Measurements from ENCODE around the gene ZNF12. TPM values are rescaled to one million over a fixed set of nuclear protein-coding genes. Genes with fewer than 3 reads are reported as not detected.

ZNF12 gene
- total RNA-seq, 1 donor from 2014 or later, result 25.0 TPM

- Histone ChIP-seq H3K27ac (no peak overlapping the region), H3K9me3 (no peaks in the 10 kb centered on the region), H3K36me3 (no peaks in the 10 kb centered on the region), H3K27me3 (peaks cover 9% of the 10 kb centered on the region), H3K4me1 (no peaks in the 10 kb centered on the region), H3K4me3 (no peak overlapping the region)
- ATAC-seq (no peak), DNase-seq (no peak)
- intact Hi-C loops (cut with DNase I), result no loop called here
- TF ChIP-seq, protein P1, sequence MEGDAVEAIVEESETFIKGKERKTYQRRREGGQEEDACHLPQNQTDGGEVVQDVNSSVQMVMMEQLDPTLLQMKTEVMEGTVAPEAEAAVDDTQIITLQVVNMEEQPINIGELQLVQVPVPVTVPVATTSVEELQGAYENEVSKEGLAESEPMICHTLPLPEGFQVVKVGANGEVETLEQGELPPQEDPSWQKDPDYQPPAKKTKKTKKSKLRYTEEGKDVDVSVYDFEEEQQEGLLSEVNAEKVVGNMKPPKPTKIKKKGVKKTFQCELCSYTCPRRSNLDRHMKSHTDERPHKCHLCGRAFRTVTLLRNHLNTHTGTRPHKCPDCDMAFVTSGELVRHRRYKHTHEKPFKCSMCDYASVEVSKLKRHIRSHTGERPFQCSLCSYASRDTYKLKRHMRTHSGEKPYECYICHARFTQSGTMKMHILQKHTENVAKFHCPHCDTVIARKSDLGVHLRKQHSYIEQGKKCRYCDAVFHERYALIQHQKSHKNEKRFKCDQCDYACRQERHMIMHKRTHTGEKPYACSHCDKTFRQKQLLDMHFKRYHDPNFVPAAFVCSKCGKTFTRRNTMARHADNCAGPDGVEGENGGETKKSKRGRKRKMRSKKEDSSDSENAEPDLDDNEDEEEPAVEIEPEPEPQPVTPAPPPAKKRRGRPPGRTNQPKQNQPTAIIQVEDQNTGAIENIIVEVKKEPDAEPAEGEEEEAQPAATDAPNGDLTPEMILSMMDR (IDR thresholded peaks at IDR 0.05), result no peak
These were observed 7.6 kb upstream of the ZNF12 start for GRCh38 chr7:6714360-6714759.

DNA sequence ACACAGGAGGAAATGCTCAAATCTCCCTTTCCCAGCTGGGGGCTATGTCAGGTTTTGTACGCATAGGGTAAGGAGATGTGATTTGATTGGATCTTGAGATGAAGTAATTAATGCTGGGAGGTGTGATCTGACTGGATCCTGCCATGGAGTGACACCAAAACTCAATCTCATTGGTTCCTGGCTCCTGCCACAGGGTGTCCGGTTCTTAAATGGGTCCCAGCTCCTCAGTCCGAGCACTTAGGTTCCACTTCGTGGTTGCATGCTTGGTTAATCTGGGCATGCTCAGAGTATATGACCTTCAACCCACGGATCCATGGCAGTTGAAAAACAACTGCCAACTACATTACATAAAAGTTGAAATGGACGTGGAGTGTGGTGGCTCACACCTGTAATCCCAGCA is 3.1 kb upstream of the ZNF12 start:
- intact Hi-C loops (cut with DNase I), result no loop called here
- TF ChIP-seq, protein P1 (IDR thresholded peaks at IDR 0.05), result no peak

GRCh38 chr7:6708304-6708703 is 1.6 kb upstream of the ZNF12 start:
- TF ChIP-seq, protein P1 (IDR thresholded peaks at IDR 0.05), result no peak
- Histone ChIP-seq H3K27me3 (peaks cover 9% of the 10 kb centered on the region), H3K9me3 (no peaks in the 10 kb centered on the region), H3K4me1 (peaks cover 26% of the 10 kb centered on the region), H3K27ac (no peak overlapping the region), H3K4me3 (no peak overlapping the region), H3K36me3 (peaks cover 17% of the 10 kb centered on the region)
- ATAC-seq (no peak), DNase-seq (no peak)
- intact Hi-C loops (cut with DNase I), result no loop called here

More for the DNA sequence above, 3.1 kb upstream of the ZNF12 start:
- H3K9me3 ChIP-seq, result no peaks in the 10 kb centered on the region
- H3K27me3 ChIP-seq, result peaks cover 9% of the 10 kb centered on the region
- no peak overlapping the region for H3K4me3 ChIP-seq
- H3K4me1 ChIP-seq, result peaks cover 16% of the 10 kb centered on the region
- DNase-seq (no peak), ATAC-seq (no peak)
- H3K36me3 ChIP-seq, result peaks cover 2% of the 10 kb centered on the region
- no peak overlapping the region for H3K27ac ChIP-seq

GRCh38 chr7:6705959-6706665 is 635 bp downstream of the ZNF12 start:
- DNase-seq (peak; percentile 77), ATAC-seq (peak; percentile 12)
- no peaks in the 10 kb centered on the region for H3K9me3 ChIP-seq
- peak overlapping the region; percentile 95 for H3K4me3 ChIP-seq
- peaks cover 30% of the 10 kb centered on the region for H3K4me1 ChIP-seq
- peaks cover 7% of the 10 kb centered on the region for H3K27me3 ChIP-seq
- H3K27ac ChIP-seq, result peak overlapping the region; percentile 86
- H3K36me3 ChIP-seq, result peaks cover 28% of the 10 kb centered on the region
- intact Hi-C loops (cut with DNase I), result no loop called here
- TF ChIP-seq, protein P1 (IDR thresholded peaks at IDR 0.05), result no peak

DNA sequence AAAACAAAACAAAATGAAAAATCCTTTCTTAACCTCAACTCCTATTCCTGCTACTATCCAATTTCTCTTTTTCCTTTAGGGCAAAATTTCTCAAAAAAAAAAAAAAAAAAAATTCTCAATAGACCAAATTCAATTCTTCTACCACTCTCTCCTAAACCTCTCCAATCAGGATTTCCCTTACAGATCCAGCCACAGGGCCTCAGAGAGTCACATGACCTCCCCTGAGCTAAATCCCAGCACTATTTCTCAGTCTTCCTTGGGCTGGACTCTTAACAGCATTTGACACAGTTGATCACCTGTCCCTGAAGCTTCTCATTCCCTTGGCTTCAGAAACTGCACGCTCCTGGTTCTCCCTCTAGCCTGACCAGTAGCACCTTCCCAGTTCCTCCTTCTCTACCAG is 4.9 kb downstream of the ZNF12 start:
- no peaks in the 10 kb centered on the region for H3K27me3 ChIP-seq
- H3K9me3 ChIP-seq, result peaks cover 11% of the 10 kb centered on the region
- intact Hi-C loops (cut with DNase I), result no loop called here
- no peak overlapping the region for H3K27ac ChIP-seq
- peaks cover 62% of the 10 kb centered on the region for H3K36me3 ChIP-seq
- DNase-seq, result no peak
- ATAC-seq, result no peak
- no peak overlapping the region for H3K4me3 ChIP-seq
- H3K4me1 ChIP-seq, result peaks cover 24% of the 10 kb centered on the region
- TF ChIP-seq, protein P1 (IDR thresholded peaks at IDR 0.05), result no peak

Measured in upper lobe of right lung (tissue), 1 donor.